OCI-LY3 (cell line): Measurements from ENCODE around the gene MAP2K3.
"Not testable (repeated sequence)": the region's sequence is repeated elsewhere in the genome, so short reads cannot be mapped to it uniquely, and the experiment has no call there.

Source experiments
- EZH2phosphoT487 ChIP-seq: fragments of 200-600 bp; shearing (Covaris generic); IDR thresholded peaks from 2 replicates; pipeline ENCODE4 v1.6.1; 2018; ENCODE audit warnings: antibody characterized with exemption, mixed run types, low read depth
- TF ChIP-seq, protein P1 (sequence below): fragments of 200-600, 300-600 bp; sonication (generic); IDR thresholded peaks from 2 replicates; pipeline ENCODE4 v1.5.1; 2014; ENCODE audit warnings: antibody characterized with exemption, low read length, low read depth

DNA sequence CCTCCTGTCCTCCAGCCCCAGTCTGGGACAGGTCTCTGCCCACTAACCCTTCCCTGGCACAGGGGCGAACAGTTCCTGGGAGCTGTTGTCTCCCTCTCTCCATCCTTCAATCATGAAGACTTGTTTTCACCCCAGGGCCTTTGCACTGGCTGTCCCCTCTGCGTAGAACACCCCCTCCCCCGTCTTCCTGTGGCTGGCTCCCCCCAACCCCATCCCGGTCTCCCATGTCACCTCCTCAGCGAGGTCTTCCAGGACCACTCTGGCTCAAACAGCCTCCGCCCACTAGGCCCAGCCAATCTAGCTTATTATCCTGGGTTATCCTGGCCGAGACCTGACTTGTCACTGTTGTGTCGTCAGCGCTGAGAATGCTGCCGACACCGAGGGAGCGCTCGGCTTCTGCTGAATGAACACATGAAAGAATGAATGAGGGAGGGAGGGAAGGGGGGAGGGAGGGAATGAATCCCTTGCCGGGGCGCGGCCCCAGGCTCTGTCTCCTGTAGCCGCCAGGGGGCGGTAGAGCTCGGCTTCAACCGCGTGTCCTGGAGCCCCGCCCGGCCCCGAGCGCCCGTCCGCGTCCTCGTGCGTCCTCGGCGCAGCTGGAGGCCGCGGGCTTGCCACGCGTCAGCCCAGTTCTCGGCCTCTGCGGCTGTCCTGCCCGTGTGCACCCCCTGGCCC, 31.8 kb downstream of the MAP2K3 start:
- TF ChIP-seq, protein P1, sequence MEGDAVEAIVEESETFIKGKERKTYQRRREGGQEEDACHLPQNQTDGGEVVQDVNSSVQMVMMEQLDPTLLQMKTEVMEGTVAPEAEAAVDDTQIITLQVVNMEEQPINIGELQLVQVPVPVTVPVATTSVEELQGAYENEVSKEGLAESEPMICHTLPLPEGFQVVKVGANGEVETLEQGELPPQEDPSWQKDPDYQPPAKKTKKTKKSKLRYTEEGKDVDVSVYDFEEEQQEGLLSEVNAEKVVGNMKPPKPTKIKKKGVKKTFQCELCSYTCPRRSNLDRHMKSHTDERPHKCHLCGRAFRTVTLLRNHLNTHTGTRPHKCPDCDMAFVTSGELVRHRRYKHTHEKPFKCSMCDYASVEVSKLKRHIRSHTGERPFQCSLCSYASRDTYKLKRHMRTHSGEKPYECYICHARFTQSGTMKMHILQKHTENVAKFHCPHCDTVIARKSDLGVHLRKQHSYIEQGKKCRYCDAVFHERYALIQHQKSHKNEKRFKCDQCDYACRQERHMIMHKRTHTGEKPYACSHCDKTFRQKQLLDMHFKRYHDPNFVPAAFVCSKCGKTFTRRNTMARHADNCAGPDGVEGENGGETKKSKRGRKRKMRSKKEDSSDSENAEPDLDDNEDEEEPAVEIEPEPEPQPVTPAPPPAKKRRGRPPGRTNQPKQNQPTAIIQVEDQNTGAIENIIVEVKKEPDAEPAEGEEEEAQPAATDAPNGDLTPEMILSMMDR: not testable (repeated sequence)
- TF ChIP-seq EZH2phosphoT487: not testable (repeated sequence)
